SIG-M5 (cell line): Measurements from ENCODE around the gene NDEL1.

Experiments
- DNase-seq: peaks from one replicate; lab custom pipeline; 2025; lab: John Stamatoyannopoulos, UW

NDEL1 gene

DNA sequence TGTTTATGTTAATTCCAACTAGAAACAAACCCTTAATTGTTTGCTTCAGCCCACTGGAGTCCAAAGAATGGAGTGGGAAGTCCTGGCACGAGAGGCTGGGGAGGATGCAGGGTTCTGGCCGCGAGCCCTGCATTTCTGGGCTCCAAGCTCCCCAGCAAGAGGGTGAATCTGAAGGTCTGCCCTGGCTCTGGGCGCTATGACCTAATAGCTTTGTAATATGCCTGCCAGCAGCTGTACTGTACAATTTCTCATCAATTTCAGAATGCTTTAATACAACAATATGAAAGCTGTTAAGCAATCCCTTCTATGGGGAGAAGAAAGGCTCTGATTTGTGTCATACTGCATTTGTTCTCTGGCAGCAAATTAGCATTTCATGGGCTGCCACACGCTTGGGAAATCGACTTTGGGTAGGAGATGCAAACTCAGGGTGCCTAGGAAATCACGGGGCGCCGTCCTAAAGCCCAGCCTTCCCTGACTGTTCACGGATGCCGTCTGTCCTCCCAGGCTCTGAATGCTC lies 43.8 kb downstream of the NDEL1 start:
- DNase-seq: no peak

GRCh38 chr17:8480011-8480976 lies 44.6 kb downstream of the NDEL1 start:
- no peak for DNase-seq

GRCh38 chr17:8481089-8481488 lies 45.4 kb downstream of the NDEL1 start:
- DNase-seq: no peak

GRCh38 chr17:8481703-8482102 lies 46.0 kb downstream of the NDEL1 start:
- DNase-seq: no peak

GRCh38 chr17:8482546-8482945 lies 46.9 kb downstream of the NDEL1 start:
- DNase-seq: no peak

GRCh38 chr17:8484465-8484864 lies 48.8 kb downstream of the NDEL1 start:
- no peak for DNase-seq

GRCh38 chr17:8485491-8485890 lies 49.8 kb downstream of the NDEL1 start:
- DNase-seq: no peak

GRCh38 chr17:8487130-8487645 lies 51.5 kb downstream of the NDEL1 start:
- no peak for DNase-seq

GRCh38 chr17:8487743-8488142 lies 52.1 kb downstream of the NDEL1 start:
- no peak for DNase-seq

DNA sequence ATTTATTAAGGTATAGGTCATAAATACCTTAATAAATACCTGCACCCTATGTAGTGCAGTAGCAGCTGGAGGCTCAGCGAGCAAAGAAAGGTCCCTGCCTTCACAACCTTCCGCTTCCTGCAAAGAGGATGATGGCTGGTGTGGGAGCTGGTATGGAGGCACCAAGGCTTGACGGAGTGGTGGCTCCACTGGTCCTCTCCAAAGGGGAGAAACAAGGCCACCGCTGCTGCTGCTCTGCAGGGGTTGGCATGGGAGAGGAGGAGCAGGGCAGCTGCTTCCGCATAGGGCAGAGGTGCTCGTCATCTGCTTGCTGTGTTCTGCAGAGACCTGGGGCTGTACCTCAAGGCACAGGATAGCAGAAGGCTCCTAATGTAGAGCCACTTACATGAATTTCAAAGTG lies 52.8 kb downstream of the NDEL1 start:
- no peak for DNase-seq

DNA sequence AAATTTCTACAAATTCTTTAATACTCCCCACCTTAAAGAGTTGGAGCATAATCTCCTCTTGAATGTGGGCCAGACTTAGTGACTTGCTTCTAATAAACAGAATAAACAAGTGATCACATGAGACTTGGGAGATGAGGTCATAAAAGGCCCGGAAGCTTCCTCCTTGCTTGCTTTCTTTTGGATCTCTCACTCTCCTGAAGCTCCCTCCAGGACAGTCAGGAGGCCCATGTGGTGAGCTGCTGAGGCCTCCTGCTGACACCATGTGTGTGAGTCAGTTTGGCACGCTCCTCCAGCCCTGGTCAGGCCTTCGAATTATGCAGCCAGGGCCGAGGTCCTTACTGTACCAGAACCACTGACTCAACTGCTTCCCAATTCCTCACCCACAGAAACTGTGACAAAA lies 53.2 kb downstream of the NDEL1 start:
- DNase-seq: no peak

- DNase-seq: no peak
These were observed 54.2 kb downstream of the NDEL1 start for GRCh38 chr17:8489841-8490240.

DNA sequence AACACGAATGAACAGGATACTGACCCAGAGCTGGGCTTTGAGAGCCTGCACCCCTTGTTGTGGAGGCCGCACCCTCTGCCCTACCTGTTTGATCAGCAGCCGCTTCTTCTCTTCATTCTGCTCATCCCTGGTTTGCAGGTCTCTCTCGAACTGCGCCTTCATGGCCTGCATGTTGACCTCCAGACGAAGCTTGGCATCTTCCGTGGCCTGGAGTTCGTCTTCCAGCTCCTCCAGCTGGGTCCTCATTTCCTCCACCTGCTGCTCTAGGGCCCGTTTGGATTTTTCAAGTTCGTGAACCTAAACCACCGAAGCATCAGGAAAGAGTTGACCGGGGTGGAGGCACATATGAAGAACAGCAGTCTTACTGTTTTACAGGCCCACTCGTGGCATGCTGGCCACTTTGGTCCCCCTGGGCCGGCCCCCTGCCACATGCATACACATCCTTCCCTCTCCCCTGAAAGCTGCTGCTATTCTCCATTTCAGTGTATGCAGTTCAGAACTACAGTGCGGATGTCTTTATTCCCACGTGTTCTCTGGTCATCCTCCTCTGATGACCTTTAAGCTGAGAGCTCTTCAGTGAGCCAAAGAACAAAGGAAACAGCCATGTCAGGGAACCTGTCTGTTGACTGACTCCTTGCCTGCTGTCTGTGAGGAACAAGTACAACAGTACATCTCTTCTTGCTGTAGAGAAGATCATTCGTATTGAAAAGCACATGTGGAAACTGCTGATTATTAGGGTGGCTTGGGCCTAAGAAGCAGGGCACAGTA lies 54.8 kb downstream of the NDEL1 start:
- DNase-seq: no peak

DNA sequence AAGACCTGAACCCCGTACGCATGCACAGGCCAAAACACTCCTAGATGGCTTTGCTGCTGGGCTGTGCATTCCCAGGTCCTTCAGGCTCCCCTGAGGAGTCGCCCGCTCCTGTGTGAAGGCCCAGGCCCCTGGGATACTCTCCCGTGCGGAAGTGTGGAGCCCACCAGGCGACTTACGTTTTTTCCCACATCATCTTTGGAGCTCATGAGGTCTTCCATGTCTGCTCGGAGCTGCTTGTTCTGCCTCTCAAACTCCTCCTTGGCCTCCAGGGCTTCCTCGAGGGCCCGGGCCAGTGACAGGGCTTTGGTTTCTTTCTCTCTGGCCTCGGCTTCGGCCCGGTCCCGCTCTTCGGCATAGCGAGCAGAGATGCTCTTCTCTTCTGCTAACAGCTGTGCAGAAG lies 56.4 kb downstream of the NDEL1 start:
- DNase-seq: no peak

DNA sequence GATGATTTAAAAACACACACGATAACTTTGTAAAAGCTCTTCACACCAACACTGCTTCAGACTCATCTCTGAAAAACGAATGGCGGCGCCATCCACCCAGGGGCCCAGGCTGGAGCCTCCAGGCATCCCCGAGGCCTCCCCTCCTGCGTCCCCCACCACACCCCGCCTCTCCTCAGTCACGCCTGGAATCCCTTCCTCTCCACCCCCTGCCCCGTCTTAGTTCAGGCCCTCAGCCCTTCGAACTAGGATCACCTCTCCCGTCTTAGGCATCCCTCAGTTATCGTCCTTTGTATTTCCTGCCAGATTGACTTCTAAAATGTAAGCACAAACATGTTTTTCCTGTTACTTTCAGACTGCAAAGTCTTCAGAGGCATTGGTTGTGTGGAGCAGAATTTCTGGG lies 58.3 kb downstream of the NDEL1 start:
- no peak for DNase-seq

DNA sequence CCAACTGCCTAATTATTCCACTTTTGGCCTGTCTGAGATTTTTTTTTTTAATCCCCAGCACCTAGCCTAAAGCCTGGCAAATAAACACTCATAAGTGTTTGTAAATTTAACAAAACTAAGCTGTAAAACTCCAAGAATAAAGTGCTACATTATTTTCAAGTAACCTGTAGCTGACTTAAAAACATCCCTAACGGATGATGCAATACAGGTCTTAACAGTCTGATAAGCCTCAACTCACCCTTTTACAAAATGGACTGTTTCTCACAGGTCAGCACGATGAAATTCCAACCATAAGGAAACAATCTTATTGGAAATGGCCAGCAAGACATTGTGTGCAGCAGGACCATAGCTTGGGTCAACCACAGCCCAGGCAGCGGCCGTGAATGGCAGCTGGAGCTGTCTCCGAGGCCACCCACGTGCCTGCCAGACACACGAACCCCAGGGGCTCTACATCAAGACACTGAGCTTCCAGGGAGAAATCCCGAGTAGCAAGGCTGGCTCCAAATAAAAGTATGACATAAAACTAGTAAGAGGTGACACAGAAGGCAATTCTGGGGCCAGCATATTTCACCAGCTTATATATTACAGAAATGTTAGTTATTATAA lies 58.9 kb downstream of the NDEL1 start:
- DNase-seq: no peak

DNA sequence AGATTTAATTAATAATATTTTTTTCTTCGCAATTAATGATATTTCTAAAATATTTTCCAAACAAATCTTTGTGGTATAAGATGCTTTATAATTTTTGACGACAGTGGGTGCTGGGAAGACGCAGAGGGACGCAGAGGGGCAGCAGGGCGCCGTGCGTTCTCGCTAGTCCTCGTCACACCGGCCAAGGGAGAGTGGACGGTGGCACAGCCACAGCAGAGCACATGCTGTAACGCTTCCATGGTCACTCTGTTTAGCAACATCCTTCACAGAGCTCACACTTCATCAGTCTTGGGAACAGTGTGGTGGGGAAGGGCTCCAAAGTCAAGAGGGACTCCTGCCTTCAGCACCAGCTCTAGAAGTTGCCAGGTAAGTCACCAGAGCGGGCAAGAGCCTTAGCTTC lies 60.4 kb downstream of the NDEL1 start:
- DNase-seq: no peak

- DNase-seq: no peak
These were observed 63.5 kb downstream of the NDEL1 start for GRCh38 chr17:8499171-8499570.

DNA sequence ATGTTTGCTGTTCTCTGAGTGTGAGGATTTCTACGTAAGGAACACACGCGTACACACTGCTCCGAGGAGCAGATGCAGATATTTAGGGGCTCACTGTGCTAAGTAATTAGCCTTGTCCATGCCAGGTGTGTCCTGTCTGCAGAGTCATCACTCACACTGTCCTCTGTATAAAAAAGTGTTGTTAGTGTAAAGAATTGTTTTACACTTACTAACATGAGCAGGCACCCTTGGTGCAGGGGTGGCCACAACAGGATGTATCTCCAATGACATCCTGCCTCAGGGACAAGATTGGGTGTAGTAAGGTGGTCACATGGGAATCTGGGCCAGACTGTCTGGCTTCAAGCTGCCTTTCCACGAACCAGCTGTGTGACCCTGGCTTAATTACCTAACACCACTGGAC lies 63.9 kb downstream of the NDEL1 start:
- no peak for DNase-seq

- no peak for DNase-seq
These were observed 64.9 kb downstream of the NDEL1 start for GRCh38 chr17:8500609-8501008.

- DNase-seq: no peak
These were observed 66.4 kb downstream of the NDEL1 start for GRCh38 chr17:8502126-8502525.

- no peak for DNase-seq
These were observed 67.7 kb downstream of the NDEL1 start for GRCh38 chr17:8503368-8503767.
